Uterus (tissue), 4 donors: ENCODE results near the gene SHH. TPM values are rescaled to one million over a fixed set of nuclear protein-coding genes. Genes with fewer than 3 reads are reported as not detected.
"Not testable (repeated sequence)": the region's sequence is repeated elsewhere in the genome, so short reads cannot be mapped to it uniquely, and the experiment has no call there.

Experiments used
- DNase-seq, 2 donors: peaks; one replicate each; pipeline ENCODE4 v3.0.0-alpha.2; 2019 to 2020
- H3K27ac ChIP-seq, 2 donors: fragments of 200-600 bp; sonication (generic); 1 replicate in 1 of 2; 2 replicates in 1 of 2; pipeline ENCODE4 v1.5.1; 2016 to 2018
- H3K27me3 ChIP-seq, 2 donors: fragments of 200-600 bp; sonication (generic); one replicate each; pipeline ENCODE4 v1.5.1; 2018 to 2019; ENCODE audit warnings: control low read depth in 1 of 2
- H3K36me3 ChIP-seq, 2 donors: fragments of 200-600 bp; sonication (generic); one replicate each; pipeline ENCODE4 v1.5.1; 2019; ENCODE audit warnings: control low read depth in 1 of 2
- H3K4me1 ChIP-seq, 2 donors: fragments of 200-600 bp; sonication (generic); one replicate each; pipeline ENCODE4 v1.5.1; 2018 to 2019; ENCODE audit warnings: control low read depth in 1 of 2
- H3K4me3 ChIP-seq, 2 donors: fragments of 200-600 bp; sonication (generic); 1 replicate in 1 of 2; 2 replicates in 1 of 2; pipeline ENCODE4 v1.5.1; 2018 to 2019; ENCODE audit warnings: mild to moderate bottlenecking in 1 of 2
- H3K9me3 ChIP-seq, 2 donors: fragments of 200-600 bp; sonication (generic); one replicate each; pipeline ENCODE4 v1.5.1; 2019; ENCODE audit warnings: control low read depth in 1 of 2
- CTCF ChIP-seq, 4 experiments: fragments of 200-600 bp in 2 of 4; fragments of 450-650 bp in 2 of 4; sonication (generic) in 2 of 4; IDR thresholded peaks; one replicate each; pipeline ENCODE4 v1.5.1; 2016 to 2019; ENCODE audit warnings: antibody characterized with exemption in 4 of 4, mild to moderate bottlenecking in 2 of 4, moderate library complexity in 1 of 4
- POLR2A ChIP-seq, 2 donors: fragments of 450-650 bp; IDR thresholded peaks; one replicate each; pipeline ENCODE4 v1.6.1; 2016; ENCODE audit warnings: antibody characterized with exemption in 2 of 2, mild to moderate bottlenecking in 1 of 2, moderate library complexity in 1 of 2
- intact Hi-C: fragments of 100-400 bp; cut with DNase I; formaldehyde crosslinking; loops from one replicate; pipeline ENCODE4 v1.15.1; 2023; ENCODE audit warnings: low total_unique reads
- total RNA-seq, 4 donors: library from RNA; depleted of rRNA in 3 of 4; stranded (reverse); fragments of >200 nt in 3 of 4; gene quantifications; one replicate each; pipeline versions ENCODE4 v1.1.0 to v1.2.4, GENCODE V29; 2014 to 2023
- donor health status: DM: yes; HTN: yes; CAD: no.

SHH gene
- total RNA-seq, 4 donors from 2014 or later: 0.62 TPM; not detected in 3

DNA sequence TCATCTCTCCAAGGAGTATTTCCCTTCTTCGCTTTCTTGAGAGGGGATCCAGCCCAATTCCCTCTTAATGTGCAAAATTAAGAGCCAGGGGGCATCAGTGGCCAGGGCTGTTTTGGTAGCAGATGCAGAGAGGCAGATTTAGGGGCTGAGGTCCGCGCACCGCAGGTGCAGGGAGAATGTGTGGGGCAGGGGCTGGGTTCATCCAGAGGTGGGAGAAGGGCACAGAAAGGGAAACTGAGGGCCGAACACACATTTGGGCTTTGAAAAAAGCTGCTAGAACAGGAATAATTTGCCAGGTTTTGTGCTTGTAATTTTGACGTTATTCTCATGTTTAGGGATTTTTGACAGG lies 6.5 kb upstream of the SHH start:
- Histone ChIP-seq H3K27ac (no peak overlapping the region), H3K4me3 (no peak overlapping the region), H3K4me1 (no peaks in the 10 kb centered on the region), H3K36me3 (no peaks in the 10 kb centered on the region), H3K9me3 (no peaks in the 10 kb centered on the region), H3K27me3 (peaks cover 0 to 7% of the 10 kb centered on the region in 2 donors)
- DNase-seq: no peak
- intact Hi-C loops: no loop called here
- TF ChIP-seq POLR2A (IDR thresholded peaks at IDR 0.05) (no peak), CTCF (IDR thresholded peaks at IDR 0.05) (no peak)

DNA sequence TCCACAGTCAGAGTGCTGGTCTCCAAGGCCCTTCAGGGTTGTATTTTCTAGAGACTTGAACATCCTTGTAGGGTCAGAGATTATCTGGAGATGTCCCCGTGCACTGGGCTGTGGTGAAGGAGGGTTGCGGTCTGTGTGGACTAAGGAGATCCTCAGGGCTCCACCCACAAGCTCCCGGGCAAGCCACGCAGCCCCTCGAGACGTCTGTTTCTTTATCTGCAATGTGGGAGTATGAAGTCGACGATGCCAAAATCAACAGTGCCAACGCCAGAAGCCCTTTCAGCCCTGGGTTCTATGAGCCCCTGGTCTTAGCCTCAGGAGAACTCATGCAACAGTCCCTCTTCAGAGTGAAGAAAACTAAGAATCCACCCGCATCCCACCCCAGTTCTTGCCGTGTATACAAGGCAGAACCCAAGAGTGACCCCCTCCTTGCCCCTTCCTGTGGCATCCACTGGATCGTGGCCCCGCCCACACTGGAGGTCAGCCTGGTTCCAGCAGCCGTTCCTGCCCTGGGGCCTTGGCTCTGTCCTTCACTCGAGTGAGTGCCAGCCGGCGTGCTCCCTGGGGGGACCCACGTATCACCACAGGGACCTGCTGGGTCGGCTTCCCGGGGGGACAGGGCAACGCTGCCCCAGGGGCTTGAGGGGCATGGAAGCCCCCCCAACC lies 6.0 kb upstream of the SHH start:
- H3K9me3 ChIP-seq: no peaks in the 10 kb centered on the region
- H3K4me3 ChIP-seq: no peak overlapping the region
- intact Hi-C loops: no loop called here
- no peak overlapping the region for H3K27ac ChIP-seq
- no peaks in the 10 kb centered on the region for H3K36me3 ChIP-seq
- H3K27me3 ChIP-seq: peaks cover 0 to 7% of the 10 kb centered on the region in 2 donors
- no peak for TF ChIP-seq CTCF (IDR thresholded peaks at IDR 0.05)
- no peak for TF ChIP-seq POLR2A (IDR thresholded peaks at IDR 0.05)
- no peaks in the 10 kb centered on the region for H3K4me1 ChIP-seq
- DNase-seq: no peak

- H3K36me3 ChIP-seq, DNase-seq, H3K27me3 ChIP-seq, H3K9me3 ChIP-seq, H3K27ac ChIP-seq, intact Hi-C loops, H3K4me1 ChIP-seq, H3K4me3 ChIP-seq: not testable (repeated sequence)
Measured at GRCh38 chr7:155817515-155817914, 5.3 kb upstream of the SHH start.

- Histone ChIP-seq H3K4me1 (peaks cover 0 to 3% of the 10 kb centered on the region in 2 donors), H3K36me3 (no peaks in the 10 kb centered on the region), H3K27me3 (peaks cover 0 to 7% of the 10 kb centered on the region in 2 donors), H3K9me3 (no peaks in the 10 kb centered on the region), H3K27ac (no peak overlapping the region), H3K4me3 (no peak overlapping the region)
- DNase-seq: no peak
- intact Hi-C loops: no loop called here
- TF ChIP-seq POLR2A (IDR thresholded peaks at IDR 0.05) (no peak), CTCF (IDR thresholded peaks at IDR 0.05) (no peak)
Measured at GRCh38 chr7:155816996-155817395, 4.7 kb upstream of the SHH start.

DNA sequence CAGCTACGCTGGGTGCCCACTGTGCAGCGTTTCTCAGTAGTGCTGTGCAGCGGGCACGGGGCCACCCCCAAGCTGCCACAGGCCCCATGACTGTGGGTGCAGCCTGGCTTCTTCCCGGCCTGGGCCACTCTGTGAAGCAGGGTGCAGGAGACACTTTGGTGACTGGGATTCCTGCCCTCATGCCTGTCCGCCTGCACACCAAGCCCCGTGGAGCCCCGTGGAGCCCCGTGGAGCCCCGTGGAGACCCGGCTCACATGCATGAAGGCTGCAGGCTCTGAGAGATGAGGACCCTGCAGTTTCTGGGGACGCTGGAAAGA lies 3.9 kb upstream of the SHH start:
- H3K4me1 ChIP-seq: peaks cover 0 to 7% of the 10 kb centered on the region in 2 donors
- no peak for TF ChIP-seq CTCF (IDR thresholded peaks at IDR 0.05)
- no peak for TF ChIP-seq POLR2A (IDR thresholded peaks at IDR 0.05)
- intact Hi-C loops: no loop called here
- no peaks in the 10 kb centered on the region for H3K9me3 ChIP-seq
- no peaks in the 10 kb centered on the region for H3K36me3 ChIP-seq
- H3K27ac ChIP-seq: no peak overlapping the region
- DNase-seq: no peak
- H3K4me3 ChIP-seq: no peak overlapping the region
- peaks cover 0 to 14% of the 10 kb centered on the region in 2 donors for H3K27me3 ChIP-seq
